Hippocampal formation (tissue), 2 donors: ENCODE data around the gene PDCD1.

Experiments
- DNase-seq, 2 donors: peaks; one replicate each; lab custom pipeline; 2025; lab: John Stamatoyannopoulos, UW

The PDCD1 gene

DNA sequence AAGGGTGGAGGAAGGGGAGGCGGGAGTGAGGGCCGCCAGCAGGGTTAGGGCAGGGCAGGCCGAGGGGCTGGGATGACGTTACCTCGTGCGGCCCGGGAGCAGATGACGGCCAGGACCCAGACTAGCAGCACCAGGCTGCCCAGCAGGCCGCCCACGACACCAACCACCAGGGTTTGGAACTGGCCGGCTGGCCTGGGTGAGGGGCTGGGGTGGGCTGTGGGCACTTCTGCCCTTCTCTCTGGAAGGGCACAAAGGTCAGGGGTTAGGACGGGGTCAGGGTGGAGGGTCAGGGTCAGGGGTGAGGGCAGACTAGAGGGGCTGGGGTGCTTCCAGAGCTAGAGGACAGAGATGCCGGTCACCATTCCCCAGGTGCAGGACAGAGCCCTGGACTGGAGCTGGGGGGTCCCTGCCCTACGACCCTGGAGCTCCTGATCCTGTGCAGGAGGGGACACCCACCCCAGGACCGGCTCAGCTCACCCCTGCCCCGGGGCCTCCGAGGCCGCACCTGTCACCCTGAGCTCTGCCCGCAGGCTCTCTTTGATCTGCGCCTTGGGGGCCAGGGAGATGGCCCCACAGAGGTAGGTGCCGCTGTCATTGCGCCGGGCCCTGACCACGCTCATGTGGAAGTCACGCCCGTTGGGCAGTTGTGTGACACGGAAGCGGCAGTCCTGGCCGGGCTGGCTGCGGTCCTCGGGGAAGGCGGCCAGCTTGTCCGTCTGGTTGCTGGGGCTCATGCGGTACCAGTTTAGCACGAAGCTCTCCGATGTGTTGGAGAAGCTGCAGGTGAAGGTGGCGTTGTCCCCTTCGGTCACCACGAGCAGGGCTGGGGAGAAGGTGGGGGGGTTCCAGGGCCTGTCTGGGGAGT is 6.3 kb downstream of the PDCD1 start:
- DNase-seq, result no peak

DNA sequence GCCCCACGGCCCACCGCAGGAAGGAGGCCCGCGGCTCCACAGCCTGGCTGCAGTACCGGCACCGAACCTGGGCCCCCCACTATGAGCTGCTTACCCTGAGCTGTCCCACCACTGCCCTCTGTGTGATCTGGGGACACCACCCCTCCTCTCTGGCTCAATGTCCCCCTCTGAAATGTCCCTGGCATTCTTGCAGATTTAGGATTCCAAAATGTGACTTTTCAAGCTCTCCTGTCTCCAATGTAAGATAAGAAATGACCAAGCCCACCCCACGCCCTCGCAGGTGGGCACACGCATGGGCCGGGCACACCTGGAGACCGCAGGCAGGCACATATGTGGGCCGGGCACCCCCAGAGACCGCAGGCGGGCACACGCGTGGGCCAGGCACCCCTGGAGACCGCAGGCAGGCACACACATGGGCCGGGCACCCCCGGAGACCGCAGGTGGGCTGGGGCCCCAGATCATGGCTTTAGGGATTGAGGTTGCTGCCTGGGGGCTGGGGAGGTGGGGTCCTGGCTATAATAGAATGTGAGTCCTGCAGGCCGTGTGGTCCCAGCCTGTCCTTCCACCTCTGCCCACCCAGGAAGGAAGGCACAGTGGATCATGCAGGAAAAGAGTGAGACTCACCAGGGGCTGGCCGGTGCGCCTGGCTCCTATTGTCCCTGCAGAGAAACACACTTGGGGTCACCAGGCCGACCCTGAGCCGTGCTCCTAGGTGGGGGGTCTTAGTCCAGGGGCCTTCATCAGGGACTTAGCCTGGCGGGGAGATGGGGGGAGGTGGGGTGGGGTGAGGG is 7.2 kb downstream of the PDCD1 start:
- DNase-seq, result no peak

DNA sequence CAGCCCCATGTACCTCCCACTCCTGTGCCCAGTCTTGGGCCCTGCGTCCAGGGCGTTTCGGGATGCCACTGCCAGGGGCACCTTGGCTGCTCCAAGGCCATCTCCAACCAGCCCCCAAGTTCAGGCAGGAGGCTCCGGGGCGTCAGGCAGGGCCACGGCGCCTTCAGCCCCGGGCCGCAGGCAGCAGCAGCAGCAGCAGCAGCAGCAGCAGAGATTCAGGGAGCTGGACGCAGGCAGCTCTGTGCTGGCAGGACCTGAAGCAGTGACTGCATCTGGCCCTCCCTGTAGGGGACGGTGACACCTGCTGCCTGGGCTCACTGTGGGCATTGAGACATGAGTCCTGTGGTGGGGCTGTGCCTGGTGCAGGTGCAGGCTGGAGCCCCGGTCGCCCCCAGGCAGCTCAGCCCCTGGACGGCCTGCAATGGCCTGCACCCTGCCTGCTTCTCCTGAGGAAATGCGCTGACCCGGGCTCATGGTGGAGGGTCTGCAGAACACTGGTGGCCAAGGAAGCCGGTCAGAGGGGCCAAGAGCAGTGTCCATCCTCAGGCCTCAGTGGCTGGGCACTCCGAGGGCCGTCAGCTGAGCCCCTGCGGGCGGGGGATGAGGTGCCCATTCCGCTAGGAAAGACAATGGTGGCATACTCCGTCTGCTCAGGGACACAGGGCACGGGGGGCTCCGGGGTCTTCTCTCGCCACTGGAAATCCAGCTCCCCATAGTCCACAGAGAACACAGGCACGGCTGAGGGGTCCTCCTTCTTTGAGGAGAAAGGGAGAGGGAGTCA is 8.0 kb downstream of the PDCD1 start:
- no peak for DNase-seq

DNA sequence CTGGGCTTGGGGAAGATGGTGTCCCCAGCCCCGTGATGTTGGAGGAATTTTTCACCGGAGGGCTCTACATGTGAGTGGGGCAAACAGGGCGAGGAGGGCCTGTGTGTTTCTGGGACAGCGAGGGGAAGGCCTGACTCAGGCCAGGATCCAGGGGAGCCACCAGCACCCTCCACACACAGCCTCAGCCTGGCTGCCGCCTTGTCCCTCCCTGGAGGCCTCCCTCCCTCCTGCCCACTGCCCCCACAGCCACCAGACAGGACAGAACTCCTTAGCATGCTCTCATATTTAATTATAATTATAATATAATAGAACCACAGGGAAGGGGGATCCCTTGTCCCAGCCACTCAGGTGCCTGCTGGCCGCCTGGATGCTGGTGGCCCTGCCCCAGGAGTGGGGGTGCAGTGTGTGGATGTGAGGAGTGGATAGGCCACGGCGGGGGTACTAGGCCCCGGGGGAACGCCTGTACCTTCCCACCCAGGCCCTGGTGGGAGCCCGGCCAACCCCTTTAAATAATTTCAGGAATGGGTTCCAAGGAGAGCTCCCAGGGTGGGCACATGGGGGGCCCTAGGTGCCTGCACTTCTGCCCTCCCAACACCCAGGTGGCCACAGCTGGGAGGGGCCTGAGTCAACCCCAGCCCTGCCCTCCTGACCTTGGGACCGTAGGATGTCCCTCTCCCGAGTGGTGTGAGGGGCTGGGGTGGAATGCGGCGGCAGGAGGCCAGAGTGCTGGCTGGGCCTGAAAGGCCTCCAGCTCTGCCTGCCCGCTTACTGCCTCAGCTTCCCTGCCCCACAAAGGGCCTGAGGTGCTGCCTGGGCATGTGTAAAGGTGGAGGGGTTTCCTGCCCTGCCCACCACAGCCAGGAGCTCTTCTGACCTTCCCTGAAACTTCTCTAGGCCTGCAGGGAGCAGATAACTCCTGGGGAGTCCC is 8.8 kb downstream of the PDCD1 start:
- DNase-seq, result no peak

DNA sequence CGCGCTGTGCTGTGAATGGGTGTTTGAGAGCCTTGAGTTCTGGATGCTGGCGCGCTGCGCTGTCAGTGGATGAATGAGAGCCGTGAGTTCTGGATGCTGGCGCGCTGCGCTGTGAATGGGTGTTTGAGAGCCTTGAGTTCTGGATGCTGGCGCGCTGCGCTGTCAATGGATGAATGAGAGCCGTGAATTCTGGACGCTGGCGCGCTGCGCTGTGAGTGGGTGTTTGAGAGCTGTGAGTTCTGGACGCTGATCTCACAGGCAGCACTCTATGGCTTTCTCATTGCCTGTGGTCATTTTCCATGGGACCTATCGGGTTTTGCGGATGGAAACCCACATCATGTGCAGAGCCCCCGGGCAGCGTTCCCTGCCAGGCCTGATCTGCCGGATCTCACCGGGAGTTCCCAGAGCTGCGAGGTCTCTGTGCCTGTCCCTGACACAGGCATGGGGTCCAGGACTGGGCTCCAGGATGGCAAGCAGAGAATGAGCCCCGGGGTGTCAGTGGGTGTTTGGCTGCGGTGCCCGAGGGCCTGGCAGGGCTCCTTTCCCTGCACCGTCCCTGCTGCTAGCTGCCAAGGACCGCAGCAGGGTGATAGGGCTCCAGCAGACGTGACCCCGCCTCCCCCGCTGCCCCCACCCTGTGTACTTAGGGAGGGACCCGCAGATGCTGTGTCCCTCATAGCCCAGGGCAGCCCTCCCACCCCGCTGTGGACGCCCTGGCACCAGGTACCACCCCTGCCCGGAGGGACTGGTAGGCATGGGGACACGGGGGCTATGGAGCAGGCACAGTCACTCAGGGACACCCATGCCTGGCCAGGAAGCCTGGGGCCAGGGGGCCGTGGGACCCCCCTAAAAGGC is 9.7 kb downstream of the PDCD1 start:
- no peak for DNase-seq

DNA sequence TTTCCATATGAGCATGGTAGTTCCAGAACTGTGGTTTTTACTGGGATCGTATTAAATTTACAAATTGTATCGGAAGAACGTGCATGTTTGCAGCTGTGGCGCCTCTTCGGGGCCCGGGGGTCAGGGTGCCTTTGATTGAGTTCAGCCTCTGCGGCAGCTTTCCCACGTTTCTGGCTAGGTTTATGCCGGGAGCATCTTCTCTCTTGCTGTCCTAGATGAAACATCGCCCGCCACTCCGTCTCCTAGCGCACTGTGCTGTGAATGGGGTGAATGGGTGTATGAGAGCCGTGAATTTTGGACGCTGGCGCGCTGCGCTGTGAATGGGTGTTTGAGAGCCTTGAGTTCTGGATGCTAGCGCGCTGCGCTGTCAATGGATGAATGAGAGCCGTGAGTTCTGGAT is 12.3 kb downstream of the PDCD1 start:
- DNase-seq, result no peak

DNA sequence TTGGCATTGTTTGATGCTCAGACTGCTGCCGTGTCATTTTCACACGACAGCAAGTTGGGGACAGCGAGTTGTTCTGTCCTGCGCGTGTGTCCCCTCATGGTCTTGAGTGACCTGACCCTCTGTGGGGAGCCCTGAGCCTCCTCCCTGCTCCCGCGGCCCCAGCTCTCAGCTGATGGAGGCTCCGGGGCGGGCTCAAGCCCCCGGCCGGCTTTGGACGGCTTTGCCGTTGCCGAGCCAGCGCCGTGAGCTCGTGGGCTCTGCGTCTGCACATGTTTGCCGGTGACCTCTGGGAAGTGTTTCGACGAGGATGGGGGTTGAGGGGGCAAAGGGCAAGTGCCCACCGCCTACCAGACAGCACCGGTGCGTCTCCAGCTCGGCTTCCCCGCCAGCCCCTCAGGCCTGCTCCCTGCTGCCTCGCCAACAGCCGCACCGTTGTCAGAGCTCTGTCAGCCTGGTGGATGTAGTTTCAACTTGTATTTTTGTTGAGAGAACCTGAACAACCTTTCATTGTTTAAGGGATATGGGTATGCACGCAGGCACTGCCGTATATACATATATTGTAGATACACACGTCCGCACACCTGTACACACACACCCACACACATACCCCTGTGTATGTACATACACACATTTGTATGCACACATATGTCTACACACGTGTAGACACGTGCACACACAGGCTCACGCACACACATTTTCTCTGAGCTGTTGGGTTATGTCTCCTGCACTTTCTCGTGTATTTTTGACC is 13.7 kb downstream of the PDCD1 start:
- DNase-seq, result no peak

DNA sequence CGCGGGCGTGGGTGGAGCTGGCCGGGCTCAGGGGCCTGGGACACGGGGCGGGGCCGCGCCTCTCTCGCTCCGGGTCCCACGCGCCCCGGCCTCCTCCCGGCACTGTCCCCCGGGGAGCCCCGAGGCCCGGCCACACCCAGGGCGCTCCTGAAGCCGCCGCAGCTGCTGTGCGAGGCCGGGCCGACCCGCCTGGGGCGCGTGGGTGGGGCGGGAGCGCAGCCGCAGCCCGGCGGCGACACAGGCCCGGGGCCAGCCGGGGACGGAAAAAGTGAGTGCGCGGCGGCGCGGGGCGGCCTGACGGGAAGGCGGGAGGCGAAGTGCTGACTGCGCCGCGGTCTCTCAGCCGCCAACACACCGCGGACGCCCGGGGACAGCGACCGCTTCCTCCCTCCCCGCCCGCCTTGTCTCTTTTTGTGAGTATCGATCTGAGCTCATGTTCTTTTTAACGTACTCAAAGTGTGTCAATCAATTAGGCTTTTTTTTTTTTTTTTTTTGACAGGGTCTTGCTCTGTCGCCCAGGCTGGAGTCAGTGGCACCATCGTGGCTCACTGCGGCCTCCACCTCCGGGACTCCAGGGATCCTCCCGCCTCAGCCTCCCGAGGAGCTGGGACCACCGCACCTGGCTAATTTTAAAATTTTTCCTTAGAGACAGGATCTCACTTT is 14.5 kb downstream of the PDCD1 start:
- DNase-seq, result no peak

DNA sequence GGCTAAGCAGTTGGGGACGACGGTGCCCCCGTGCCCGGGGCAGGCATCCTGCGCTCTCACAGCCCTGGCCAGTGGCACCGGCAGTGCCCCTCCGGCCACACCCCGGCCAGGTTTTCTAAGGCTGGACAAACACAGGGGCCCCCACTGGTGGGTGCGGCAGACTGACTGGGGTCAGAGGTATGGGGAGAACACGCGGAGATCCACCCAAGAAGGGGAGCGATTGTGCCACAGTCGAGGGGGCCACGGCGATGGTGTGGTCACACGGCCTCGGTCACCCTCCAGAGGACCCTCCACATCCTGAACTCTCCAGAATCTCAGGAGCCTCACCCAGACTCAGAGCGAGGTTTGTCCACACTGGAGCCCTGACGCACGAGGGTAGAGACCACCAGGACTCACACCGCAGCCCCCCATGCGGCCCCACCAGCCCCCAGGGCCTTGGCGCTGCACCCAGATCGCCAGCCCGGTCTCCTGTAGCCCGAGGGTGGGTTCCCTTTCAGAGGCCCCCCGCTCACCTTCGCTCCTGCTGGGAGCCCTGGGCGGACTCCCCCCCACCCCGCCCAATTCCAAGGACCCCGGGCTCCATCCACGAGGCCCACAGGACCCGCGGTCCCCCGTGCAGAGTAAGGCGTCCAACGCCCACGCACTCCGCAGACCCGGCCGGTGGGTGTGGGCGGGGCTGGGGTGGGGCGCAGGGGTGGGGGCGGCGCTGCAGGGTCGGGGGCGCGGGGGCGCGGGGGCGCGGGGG is 15.2 kb downstream of the PDCD1 start:
- no peak for DNase-seq

DNA sequence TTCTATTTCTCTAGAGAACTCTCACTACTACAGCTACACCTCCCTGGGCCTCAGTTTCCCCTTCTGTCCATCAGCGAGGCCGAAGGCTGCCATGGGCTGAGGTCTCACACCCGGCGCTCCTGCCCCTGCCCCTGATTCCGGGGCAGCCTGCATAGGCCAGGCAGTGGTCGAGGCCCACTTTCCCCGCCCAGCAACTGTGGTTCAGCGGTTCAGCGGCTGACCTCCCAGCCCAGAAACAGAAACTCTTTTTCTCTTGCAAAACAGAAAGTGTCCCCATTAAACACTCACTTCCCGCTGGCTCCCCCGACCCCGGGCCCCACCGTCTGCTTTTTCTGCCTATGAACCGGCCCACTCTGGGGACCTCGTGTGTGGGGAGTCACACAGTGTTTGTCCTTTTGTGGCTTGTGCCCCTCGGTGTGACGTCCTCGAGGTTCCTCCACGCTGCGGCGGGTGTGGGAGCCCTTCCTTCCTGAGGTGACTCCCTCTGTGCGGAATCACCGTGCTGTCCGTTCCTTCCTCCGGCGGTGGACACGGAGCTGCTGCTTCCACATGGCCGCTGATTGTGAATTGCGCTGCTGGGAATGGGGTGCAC is 16.0 kb downstream of the PDCD1 start:
- DNase-seq, result no peak

DNA sequence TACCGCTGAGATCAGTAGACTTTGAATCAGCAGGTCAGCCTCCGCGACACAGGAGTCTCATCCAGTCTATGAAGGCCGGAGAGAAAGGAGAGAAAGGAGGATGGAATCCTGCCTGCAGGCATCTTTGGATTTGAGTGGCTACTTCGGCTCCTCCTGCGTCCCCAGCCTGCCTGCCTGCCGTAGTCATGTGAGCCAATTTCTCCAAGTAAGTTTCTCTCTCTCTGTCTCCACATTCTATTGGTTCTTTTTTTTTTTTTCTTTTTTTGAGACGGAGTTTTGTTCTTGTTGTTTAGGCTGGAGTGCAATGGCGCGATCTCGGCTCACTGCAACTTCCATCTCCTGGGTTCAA is 16.7 kb downstream of the PDCD1 start:
- no peak for DNase-seq

DNA sequence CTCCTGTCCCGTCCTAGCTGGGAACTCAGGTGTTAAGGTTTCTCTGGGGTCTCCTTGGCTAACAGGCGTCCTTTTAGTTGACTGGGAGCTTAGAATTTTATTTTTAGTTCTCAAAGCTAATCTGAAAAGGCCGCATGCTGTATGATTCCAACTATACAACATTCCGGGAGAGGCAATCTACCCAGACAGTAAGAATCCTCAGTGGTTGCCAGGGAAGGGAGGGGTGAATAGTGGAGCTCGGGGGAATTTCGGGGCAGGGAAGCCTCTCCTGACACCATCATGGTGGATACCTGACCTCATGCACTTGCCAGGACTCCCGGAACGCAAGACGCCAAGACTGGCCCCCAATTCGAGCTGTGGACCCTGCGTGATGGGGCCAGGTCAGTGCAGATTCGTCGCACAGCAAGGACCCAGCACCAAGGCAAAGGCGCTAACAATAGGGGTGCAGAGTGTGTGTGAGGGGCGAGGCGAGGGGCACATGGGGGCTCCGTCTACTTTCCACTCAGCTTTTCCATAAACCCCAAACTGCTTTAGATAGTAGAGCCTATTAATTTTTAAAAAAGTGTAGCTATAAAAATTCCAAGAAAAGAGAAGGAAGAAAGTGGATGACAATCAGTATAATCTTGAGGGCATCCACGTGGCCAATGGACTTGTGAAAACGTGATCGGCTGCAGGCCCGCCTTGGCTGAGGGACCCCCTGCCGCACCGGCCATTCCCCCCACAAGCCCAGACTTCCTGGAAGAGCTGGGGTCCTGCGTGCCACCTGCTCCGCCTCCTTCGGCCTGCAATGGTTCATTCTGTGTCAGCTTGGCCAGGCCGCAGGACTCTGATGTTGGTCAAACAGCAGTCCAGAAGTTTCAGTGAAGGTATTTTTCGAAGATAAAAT is 17.3 kb downstream of the PDCD1 start:
- no peak for DNase-seq

DNA sequence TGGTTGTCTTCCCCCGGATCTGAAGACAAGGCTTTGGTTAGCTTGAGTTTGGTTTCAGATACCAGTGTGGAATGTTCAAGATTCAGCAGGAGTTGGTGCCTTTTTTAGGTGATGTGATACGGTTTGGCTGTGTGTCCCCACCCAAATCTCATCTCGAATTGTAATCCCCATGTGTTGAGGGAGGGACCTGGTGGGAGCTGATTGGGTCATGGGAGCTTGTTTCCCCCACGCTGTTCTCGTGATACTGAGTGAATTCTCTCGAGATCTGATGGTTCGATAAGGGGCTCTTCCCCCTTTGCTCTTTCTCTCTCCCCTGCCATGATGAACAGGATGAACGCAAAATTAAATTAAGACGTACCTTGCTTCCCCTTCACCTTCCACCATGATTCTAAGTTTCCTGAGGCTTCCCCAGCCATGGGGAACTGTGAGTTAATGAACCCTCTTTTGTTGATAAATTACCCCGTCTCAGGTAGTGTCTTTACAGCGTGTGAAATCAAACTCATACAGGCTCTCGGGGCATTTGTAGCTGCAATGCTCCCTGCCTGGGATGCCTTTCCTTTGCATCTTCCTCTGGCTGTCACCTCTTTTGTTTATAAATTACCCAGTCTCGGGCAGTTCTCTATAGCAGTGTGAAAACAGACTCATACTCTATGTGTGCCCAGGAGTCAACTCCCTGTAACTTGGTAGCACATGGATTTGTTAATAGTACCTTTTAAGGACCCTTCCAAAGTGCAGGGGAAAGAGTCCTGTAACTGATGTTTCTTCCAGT is 21.3 kb downstream of the PDCD1 start:
- DNase-seq, result no peak

DNA sequence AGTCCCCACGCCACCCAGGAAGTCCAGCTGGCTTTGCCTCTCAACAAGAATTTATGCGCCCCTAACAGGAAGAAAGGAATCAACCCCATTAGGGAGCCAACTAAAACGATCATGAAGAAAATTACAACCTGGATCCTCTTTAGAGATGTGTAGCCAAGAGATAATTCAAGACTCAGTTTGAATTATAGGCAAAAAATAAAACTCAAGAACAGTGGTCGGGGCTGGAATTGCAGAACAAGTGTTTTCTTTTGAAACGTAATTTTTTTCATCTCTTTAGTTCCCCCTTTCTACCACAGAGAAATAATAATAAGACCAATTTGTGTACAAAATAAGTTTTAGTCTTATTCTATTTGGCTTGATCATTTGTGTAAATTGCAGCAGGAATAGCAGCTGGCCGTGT is 22.4 kb downstream of the PDCD1 start:
- no peak for DNase-seq

DNA sequence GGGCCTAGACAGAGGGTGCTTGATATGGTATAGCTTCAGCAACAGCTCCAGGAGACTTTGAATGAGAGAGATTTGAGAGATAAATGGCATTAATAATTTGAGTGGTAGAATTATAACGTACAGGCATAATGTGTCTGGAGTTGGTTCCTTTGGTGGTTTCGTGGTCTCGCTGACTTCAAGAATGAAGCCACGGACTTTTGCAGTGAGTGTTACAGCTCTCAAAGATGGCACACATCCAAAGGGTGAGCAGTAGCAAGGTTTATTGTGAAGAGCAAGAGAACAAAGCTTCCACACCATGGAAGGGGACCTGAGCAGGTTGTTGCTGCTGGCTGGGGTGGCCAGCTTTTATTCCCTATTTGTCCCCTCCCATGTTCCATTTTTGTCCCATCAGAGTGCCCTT is 23.1 kb downstream of the PDCD1 start:
- no peak for DNase-seq

DNA sequence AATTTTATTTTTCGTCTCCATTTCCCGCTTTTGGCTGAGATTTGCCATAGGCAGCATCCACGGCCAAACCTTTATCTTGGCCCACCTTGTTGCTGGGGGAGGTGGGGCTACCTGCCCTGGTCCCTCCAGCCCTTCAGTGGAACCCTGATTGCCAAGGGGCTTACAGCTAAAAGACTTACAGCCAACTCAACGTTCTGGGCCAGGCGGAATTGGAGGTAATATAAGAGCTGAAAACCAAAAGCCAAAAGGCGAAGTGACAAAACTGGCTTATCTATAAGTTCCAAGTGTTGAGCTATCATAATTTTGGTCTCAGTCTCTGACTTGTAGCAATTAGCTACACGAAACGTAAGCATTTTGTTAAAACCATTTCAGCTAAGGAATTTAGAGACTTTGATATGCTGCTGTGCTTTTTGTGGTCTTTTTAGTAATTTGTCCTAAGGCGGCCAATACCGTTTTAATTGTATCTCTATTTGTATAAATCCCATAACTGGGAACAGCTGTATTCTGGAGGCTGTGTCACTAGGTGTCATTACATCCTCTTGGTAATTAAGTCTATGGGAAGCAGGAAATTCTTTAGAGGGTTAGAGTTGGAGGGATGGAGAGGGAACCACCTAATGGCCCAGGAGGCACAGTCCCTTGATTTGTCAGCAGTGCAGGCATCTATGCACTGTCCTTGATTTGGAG is 24.0 kb downstream of the PDCD1 start:
- DNase-seq, result no peak
